B cell (primary cell): ENCODE measurements around the gene MAP7. TPM values are rescaled to one million over a fixed set of nuclear protein-coding genes. Genes with fewer than 3 reads are reported as not detected.

Experiments used
- ATAC-seq: fragments of 200-7000 bp; cut with Tn5 transposase; one replicate; pipeline ENCODE4 v1.10.0; 2021; ENCODE audit warnings: low read depth, mild to moderate bottlenecking, moderate number of reproducible peaks, moderate library complexity
- CTCF ChIA-PET: fragments of 350-600 bp; sonication (Branson Sonifier 250); formaldehyde crosslinking; loops from one replicate; lab custom pipeline; 2021; ENCODE audit warnings: antibody characterized with exemption, inconsistent platforms; lab: Charles Lee
- POLR2A ChIA-PET: fragments of 350-600 bp; sonication (Branson Sonifier 250); formaldehyde crosslinking; loops from one replicate; lab custom pipeline; 2021; ENCODE audit warnings: antibody characterized with exemption; lab: Charles Lee
- DNase-seq: peaks from one replicate; pipeline ENCODE4 v3.0.0; 2013
- H2AFZ ChIP-seq: 2 replicates; pipeline ENCODE4 v1.6.1; 2012; ENCODE audit warnings: mild to moderate bottlenecking, low read depth, low read length; ENCODE audit not compliant: insufficient read depth, poor library complexity, severe bottlenecking
- H3K27ac ChIP-seq, 2 donors: 1 replicate in 1 of 2; 2 replicates in 1 of 2; pipeline ENCODE4 v1.5.1; 2012 to 2013; ENCODE audit warnings: low read length in 2 of 2, mild to moderate bottlenecking in 2 of 2, moderate library complexity in 1 of 2
- H3K27me3 ChIP-seq, 4 experiments: fragments of 200-600 bp in 1 of 4; sonication (generic) in 1 of 4; replicated peaks in 1 of 4; 1 replicate in 2 of 4; 2 replicates in 2 of 4; pipeline versions ENCODE4 v1.6.1 to v1.7.0; 2013 to 2016; ENCODE audit warnings: low read length in 3 of 4, mild to moderate bottlenecking in 2 of 4, mixed read lengths in 1 of 4, moderate library complexity in 1 of 4; ENCODE audit not compliant: insufficient read depth in 4 of 4, control insufficient read depth in 3 of 4; ENCODE audit errors: control extremely low read depth in 1 of 4
- H3K36me3 ChIP-seq, 2 experiments: replicated peaks in 1 of 2; 1 replicate in 1 of 2; 2 replicates in 1 of 2; pipeline versions ENCODE4 v1.6.1 to v1.7.1; 2013; ENCODE audit warnings: low read length in 1 of 2; ENCODE audit not compliant: insufficient read depth in 2 of 2, control insufficient read depth in 1 of 2; ENCODE audit errors: control extremely low read depth in 1 of 2, extremely low read depth in 1 of 2
- H3K4me1 ChIP-seq, 2 donors: fragments of 200-600 bp in 1 of 2; sonication (generic) in 1 of 2; 1 replicate in 1 of 2; 2 replicates in 1 of 2; pipeline versions ENCODE4 v1.5.1 to v1.6.1; 2013 to 2017; ENCODE audit warnings: low read length in 2 of 2; ENCODE audit not compliant: control insufficient read depth in 2 of 2, insufficient read depth in 2 of 2
- H3K4me2 ChIP-seq: replicated peaks from 2 replicates; pipeline ENCODE3; 2012; ENCODE audit warnings: mild to moderate bottlenecking, low read depth, low read length; ENCODE audit not compliant: poor library complexity, severe bottlenecking
- H3K4me3 ChIP-seq, 5 experiments: fragments of 200-600 bp in 1 of 5; sonication (generic) in 1 of 5; 1 replicate in 3 of 5; 2 replicates in 2 of 5; pipeline versions ENCODE4 v1.5.1 to v1.7.0; 2011 to 2016; ENCODE audit warnings: low read length in 4 of 5, mild to moderate bottlenecking in 4 of 5, low read depth in 2 of 5, control low read depth in 1 of 5, moderate library complexity in 1 of 5; ENCODE audit not compliant: insufficient read depth in 1 of 5; ENCODE audit errors: control extremely low read depth in 1 of 5, extremely low read depth in 1 of 5
- H3K79me2 ChIP-seq: fragments of 200-600 bp; sonication (generic); one replicate; pipeline ENCODE4 v1.6.0; 2016; ENCODE audit warnings: low read length; ENCODE audit not compliant: control insufficient read depth, insufficient read depth
- H3K9ac ChIP-seq: fragments of 200-600 bp; sonication (generic); 2 replicates; pipeline ENCODE4 v1.6.1; 2017; ENCODE audit warnings: mild to moderate bottlenecking, low read length, moderate library complexity
- H3K9me3 ChIP-seq, 3 donors: one replicate each; pipeline versions ENCODE4 v1.6.1 to v1.7.1; 2013; ENCODE audit warnings: low read length in 2 of 3; ENCODE audit not compliant: control insufficient read depth in 2 of 3, insufficient read depth in 1 of 3; ENCODE audit errors: control extremely low read depth in 1 of 3
- H4K20me1 ChIP-seq: 2 replicates; pipeline ENCODE4 v1.6.0; 2012; ENCODE audit warnings: mild to moderate bottlenecking, low read length; ENCODE audit not compliant: insufficient read depth, control insufficient read depth, poor library complexity, severe bottlenecking
- H3K27ac Mint-ChIP-seq: one replicate; pipeline ENCODE4 v1.8.0; 2021; ENCODE audit warnings: mixed read lengths
- H3K27me3 Mint-ChIP-seq: one replicate; pipeline ENCODE4 v1.8.0; 2021; ENCODE audit warnings: mixed read lengths
- H3K4me1 Mint-ChIP-seq: one replicate; pipeline ENCODE4 v1.8.0; 2021; ENCODE audit warnings: mixed read lengths
- H3K4me3 Mint-ChIP-seq: one replicate; pipeline ENCODE4 v1.8.0; 2021; ENCODE audit warnings: mixed read lengths
- H3K9me3 Mint-ChIP-seq: one replicate; pipeline ENCODE4 v1.8.0; 2022; ENCODE audit warnings: mixed read lengths; ENCODE audit not compliant: insufficient read depth
- EZH2 ChIP-seq: IDR thresholded peaks from 2 replicates; pipeline ENCODE4 v1.6.1; 2012; ENCODE audit warnings: borderline replicate concordance, low read depth, mild to moderate bottlenecking, moderate library complexity, low read length; ENCODE audit not compliant: insufficient read depth, poor library complexity, severe bottlenecking
- WGBS: methylation state at CpG from one replicate; pipeline ENCODE4 v1.1.5; 2013; ENCODE audit warnings: missing lambda C conversion rate; ENCODE audit not compliant: insufficient coverage; 5-methylcytosine and 5-hydroxymethylcytosine counted together
- intact Hi-C: fragments of 100-400 bp; cut with micrococcal nuclease; formaldehyde crosslinking; loops from one replicate; pipeline ENCODE4 v1.10.0; 2022
- polyA plus RNA-seq: library from polyadenylated mRNA; depleted of rRNA; stranded (reverse); fragments of >200 nt; gene quantifications from 2 replicates; pipeline ENCODE4 v1.2.3, GENCODE V29; 2012
- total RNA-seq, 2 donors: library from RNA; stranded (reverse); fragments of 120-200 nt in 1 of 2; gene quantifications; 1 replicate in 1 of 2; 2 replicates in 1 of 2; pipeline versions ENCODE4 v1.2.3 to v1.2.4, GENCODE V29; 2013 to 2022
- TF ChIP-seq, protein P1 (sequence below): fragments of 200-600 bp; IDR thresholded peaks from one replicate; pipeline ENCODE4 v1.8.0; 2022; ENCODE audit warnings: antibody characterized with exemption, mild to moderate bottlenecking

Gene MAP7
- total and polyA plus RNA-seq, 2 donors (not counting 1 experiment from before 2014, with no cell fraction given): 0.34 to 0.64 TPM

DNA sequence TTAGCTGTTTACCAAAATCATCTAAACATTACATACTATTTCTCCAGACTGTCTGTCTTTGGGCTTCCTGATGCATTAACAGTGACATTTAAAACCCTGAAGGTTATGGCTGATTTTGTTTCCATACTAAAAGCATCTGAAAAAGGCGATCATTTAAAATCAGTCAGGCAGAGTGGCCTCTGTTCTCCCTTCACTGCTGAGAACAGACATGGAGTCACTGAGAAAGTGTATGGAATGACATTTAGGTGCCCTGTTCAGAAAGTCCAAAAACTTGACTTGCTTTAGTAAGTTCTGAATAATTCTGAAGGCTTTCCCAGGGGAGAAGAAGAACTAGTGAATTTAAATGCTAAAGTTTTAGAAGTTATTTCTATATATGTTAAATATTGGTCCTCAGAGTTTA lies 83.0 kb downstream of the MAP7 start:
- no peak for ATAC-seq
- H2AFZ ChIP-seq: no peak overlapping the region
- no peak overlapping the region for H3K4me2 ChIP-seq
- Mint-ChIP-seq H3K9me3 (no peaks in the 10 kb centered on the region), H3K27ac (no peak overlapping the region), H3K27me3 (peaks cover 20% of the 10 kb centered on the region), H3K4me3 (no peak overlapping the region), H3K4me1 (peaks cover 11% of the 10 kb centered on the region)
- H3K9me3 ChIP-seq: no peaks in the 10 kb centered on the region
- no peaks in the 10 kb centered on the region for H3K36me3 ChIP-seq
- no peak overlapping the region for H3K9ac ChIP-seq
- ChIA-PET POLR2A (no interaction called here), CTCF (no interaction called here)
- intact Hi-C loops: no loop called here
- H4K20me1 ChIP-seq: no peaks in the 10 kb centered on the region
- no peaks in the 10 kb centered on the region for H3K79me2 ChIP-seq
- no peak for TF ChIP-seq EZH2
- TF ChIP-seq, protein P1, sequence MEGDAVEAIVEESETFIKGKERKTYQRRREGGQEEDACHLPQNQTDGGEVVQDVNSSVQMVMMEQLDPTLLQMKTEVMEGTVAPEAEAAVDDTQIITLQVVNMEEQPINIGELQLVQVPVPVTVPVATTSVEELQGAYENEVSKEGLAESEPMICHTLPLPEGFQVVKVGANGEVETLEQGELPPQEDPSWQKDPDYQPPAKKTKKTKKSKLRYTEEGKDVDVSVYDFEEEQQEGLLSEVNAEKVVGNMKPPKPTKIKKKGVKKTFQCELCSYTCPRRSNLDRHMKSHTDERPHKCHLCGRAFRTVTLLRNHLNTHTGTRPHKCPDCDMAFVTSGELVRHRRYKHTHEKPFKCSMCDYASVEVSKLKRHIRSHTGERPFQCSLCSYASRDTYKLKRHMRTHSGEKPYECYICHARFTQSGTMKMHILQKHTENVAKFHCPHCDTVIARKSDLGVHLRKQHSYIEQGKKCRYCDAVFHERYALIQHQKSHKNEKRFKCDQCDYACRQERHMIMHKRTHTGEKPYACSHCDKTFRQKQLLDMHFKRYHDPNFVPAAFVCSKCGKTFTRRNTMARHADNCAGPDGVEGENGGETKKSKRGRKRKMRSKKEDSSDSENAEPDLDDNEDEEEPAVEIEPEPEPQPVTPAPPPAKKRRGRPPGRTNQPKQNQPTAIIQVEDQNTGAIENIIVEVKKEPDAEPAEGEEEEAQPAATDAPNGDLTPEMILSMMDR: no peak
- no peaks in the 10 kb centered on the region for H3K4me1 ChIP-seq
- no peak overlapping the region for H3K27ac ChIP-seq
- 100% methylated on average over 1 of the region's 1 CpG for WGBS
- no peaks in the 10 kb centered on the region for H3K27me3 ChIP-seq
- DNase-seq: no peak
- no peak overlapping the region for H3K4me3 ChIP-seq

DNA sequence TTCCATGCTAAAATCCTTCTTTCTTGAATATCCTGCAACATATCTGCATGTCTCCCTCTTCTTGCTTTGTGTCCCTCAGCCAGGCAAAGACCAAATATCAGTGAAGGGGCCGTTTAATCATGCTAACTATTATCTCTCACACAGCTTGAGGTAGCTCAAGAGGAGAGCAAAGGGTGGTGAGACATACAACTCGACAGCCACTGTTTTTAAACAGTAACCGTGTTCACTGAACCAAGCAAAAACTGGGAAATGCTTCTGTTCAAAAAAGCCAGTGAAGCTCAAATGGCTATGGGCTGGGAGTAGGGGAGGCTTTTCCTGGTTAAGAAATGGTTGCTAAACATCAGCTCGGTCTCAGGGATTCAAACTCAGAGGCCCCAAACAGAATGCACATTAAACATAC lies 83.4 kb downstream of the MAP7 start:
- Histone ChIP-seq H3K27ac (no peak overlapping the region), H3K4me3 (no peak overlapping the region), H2AFZ (no peak overlapping the region), H3K9me3 (no peaks in the 10 kb centered on the region), H3K79me2 (no peaks in the 10 kb centered on the region), H3K4me2 (no peak overlapping the region), H3K36me3 (no peaks in the 10 kb centered on the region), H4K20me1 (no peaks in the 10 kb centered on the region), H3K27me3 (no peaks in the 10 kb centered on the region), H3K9ac (no peak overlapping the region), H3K4me1 (no peaks in the 10 kb centered on the region)
- WGBS: 100% methylated on average over 1 of the region's 4 CpGs
- TF ChIP-seq, protein P1: no peak
- no peak for TF ChIP-seq EZH2
- intact Hi-C loops: no loop called here
- Mint-ChIP-seq H3K4me3 (no peak overlapping the region), H3K9me3 (no peaks in the 10 kb centered on the region), H3K27ac (no peak overlapping the region), H3K27me3 (peaks cover 21% of the 10 kb centered on the region), H3K4me1 (peaks cover 11% of the 10 kb centered on the region)
- no peak for DNase-seq
- ChIA-PET CTCF (no interaction called here), POLR2A (no interaction called here)
- ATAC-seq: no peak
